ENCODE data around the gene DOCK1.

DOCK1 gene

GRCh38 chr10:127193125-127193524, 287.9 kb downstream of the DOCK1 start:
- Histone ChIP-seq H3K4ac (ENCODE audit: low read depth, low read length) (no peak overlapping the region), H3K79me2 (ENCODE audit: control insufficient read depth, insufficient read depth, low read length) (no peaks in the 10 kb centered on the region), H3K27ac (ENCODE audit: low read depth, low read length) (no peak overlapping the region), H2AK5ac (ENCODE audit: low read length) (no peak overlapping the region), H3K27me3 (ENCODE audit: insufficient read depth, low read length, poor library complexity) (no peaks in the 10 kb centered on the region), H3K56ac (ENCODE audit: low read length) (no peak overlapping the region), H3K36me3 (ENCODE audit: control insufficient read depth, insufficient read depth, low read length) (no peaks in the 10 kb centered on the region), H3K4me1 (ENCODE audit: control insufficient read depth, low read depth, low read length) (no peaks in the 10 kb centered on the region), H3K79me1 (ENCODE audit: low read length) (no peaks in the 10 kb centered on the region), H2BK120ac (ENCODE audit: low read depth, low read length) (no peak overlapping the region), H3K4me3 (ENCODE audit: low read length) (no peak overlapping the region), H3K23ac (ENCODE audit: low read length) (no peak overlapping the region), H3K9ac (ENCODE audit: low read length) (no peak overlapping the region), H4K5ac (ENCODE audit: low read length) (no peak overlapping the region), H2BK5ac (ENCODE audit: low read length) (no peak overlapping the region), H4K8ac (ENCODE audit: low read depth, low read length) (no peak overlapping the region), H3K4me2 (ENCODE audit: low read length) (no peak overlapping the region), H3K18ac (ENCODE audit: low read length) (no peak overlapping the region), H2BK15ac (replicated peaks; ENCODE audit: low read depth) (no peak overlapping the region)
- no peak for DNase-seq
- no CpG with 5 or more reads among the region's 7 CpGs for WGBS (ENCODE audit: extremely low coverage, insufficient coverage, low lambda C conversion rate)

GRCh38 chr10:127194111-127194510, 288.9 kb downstream of the DOCK1 start:
- H3K18ac ChIP-seq (ENCODE audit: low read length) = no peak overlapping the region
- no peak overlapping the region for H3K4me2 ChIP-seq (ENCODE audit: low read length)
- no peak for DNase-seq
- H2BK120ac ChIP-seq (ENCODE audit: low read depth, low read length) = no peak overlapping the region
- no peak overlapping the region for H3K27ac ChIP-seq (ENCODE audit: low read depth, low read length)
- no peak overlapping the region for H4K8ac ChIP-seq (ENCODE audit: low read depth, low read length)
- H3K79me2 ChIP-seq (ENCODE audit: control insufficient read depth, insufficient read depth, low read length) = no peaks in the 10 kb centered on the region
- no CpG with 5 or more reads among the region's 2 CpGs for whole genome bisulfite sequencing (ENCODE audit: extremely low coverage, insufficient coverage, low lambda C conversion rate)
- H2BK5ac ChIP-seq (ENCODE audit: low read length) = no peak overlapping the region
- H4K5ac ChIP-seq (ENCODE audit: low read length) = no peak overlapping the region
- H3K4ac ChIP-seq (ENCODE audit: low read depth, low read length) = no peak overlapping the region
- no peak overlapping the region for H3K56ac ChIP-seq (ENCODE audit: low read length)
- no peak overlapping the region for H3K23ac ChIP-seq (ENCODE audit: low read length)
- no peak overlapping the region for H3K4me3 ChIP-seq (ENCODE audit: low read length)
- no peaks in the 10 kb centered on the region for H3K79me1 ChIP-seq (ENCODE audit: low read length)
- no peak overlapping the region for H2BK15ac ChIP-seq (replicated peaks; ENCODE audit: low read depth)
- H3K36me3 ChIP-seq (ENCODE audit: control insufficient read depth, insufficient read depth, low read length) = no peaks in the 10 kb centered on the region
- no peaks in the 10 kb centered on the region for H3K4me1 ChIP-seq (ENCODE audit: control insufficient read depth, low read depth, low read length)
- no peak overlapping the region for H2AK5ac ChIP-seq (ENCODE audit: low read length)
- H3K27me3 ChIP-seq (ENCODE audit: insufficient read depth, low read length, poor library complexity) = no peaks in the 10 kb centered on the region
- H3K9ac ChIP-seq (ENCODE audit: low read length) = no peak overlapping the region

GRCh38 chr10:127194599-127194998, 289.4 kb downstream of the DOCK1 start:
- no peak overlapping the region for H3K4me3 ChIP-seq (ENCODE audit: low read length)
- H4K8ac ChIP-seq (ENCODE audit: low read depth, low read length) = no peak overlapping the region
- no peaks in the 10 kb centered on the region for H3K4me1 ChIP-seq (ENCODE audit: control insufficient read depth, low read depth, low read length)
- WGBS (ENCODE audit: extremely low coverage, insufficient coverage, low lambda C conversion rate) = no CpG with 5 or more reads among the region's 16 CpGs
- no peak overlapping the region for H3K18ac ChIP-seq (ENCODE audit: low read length)
- no peak overlapping the region for H3K27ac ChIP-seq (ENCODE audit: low read depth, low read length)
- no peaks in the 10 kb centered on the region for H3K79me2 ChIP-seq (ENCODE audit: control insufficient read depth, insufficient read depth, low read length)
- no peak overlapping the region for H2BK15ac ChIP-seq (replicated peaks; ENCODE audit: low read depth)
- H3K36me3 ChIP-seq (ENCODE audit: control insufficient read depth, insufficient read depth, low read length) = no peaks in the 10 kb centered on the region
- no peak for DNase-seq
- H3K79me1 ChIP-seq (ENCODE audit: low read length) = no peaks in the 10 kb centered on the region
- no peak overlapping the region for H2BK120ac ChIP-seq (ENCODE audit: low read depth, low read length)
- H3K4me2 ChIP-seq (ENCODE audit: low read length) = peak overlapping the region; percentile 59
- no peak overlapping the region for H4K5ac ChIP-seq (ENCODE audit: low read length)
- H2BK5ac ChIP-seq (ENCODE audit: low read length) = no peak overlapping the region
- H3K9ac ChIP-seq (ENCODE audit: low read length) = peak overlapping the region; percentile 18
- no peak overlapping the region for H2AK5ac ChIP-seq (ENCODE audit: low read length)
- no peak overlapping the region for H3K4ac ChIP-seq (ENCODE audit: low read depth, low read length)
- no peak overlapping the region for H3K23ac ChIP-seq (ENCODE audit: low read length)
- no peaks in the 10 kb centered on the region for H3K27me3 ChIP-seq (ENCODE audit: insufficient read depth, low read length, poor library complexity)
- peak overlapping the region; percentile 69 for H3K56ac ChIP-seq (ENCODE audit: low read length)

- Histone ChIP-seq H3K27ac (ENCODE audit: low read depth, low read length) (no peak overlapping the region), H3K4me3 (ENCODE audit: low read length) (no peak overlapping the region), H2BK5ac (ENCODE audit: low read length) (no peak overlapping the region), H3K9ac (ENCODE audit: low read length) (peak overlapping the region; percentile 52), H3K36me3 (ENCODE audit: control insufficient read depth, insufficient read depth, low read length) (no peaks in the 10 kb centered on the region), H4K8ac (ENCODE audit: low read depth, low read length) (no peak overlapping the region), H2AK5ac (ENCODE audit: low read length) (no peak overlapping the region), H3K4ac (ENCODE audit: low read depth, low read length) (no peak overlapping the region), H3K4me2 (ENCODE audit: low read length) (peak overlapping the region; percentile 59), H2BK120ac (ENCODE audit: low read depth, low read length) (no peak overlapping the region), H3K56ac (ENCODE audit: low read length) (peak overlapping the region; percentile 69), H2BK15ac (replicated peaks; ENCODE audit: low read depth) (no peak overlapping the region), H3K79me1 (ENCODE audit: low read length) (no peaks in the 10 kb centered on the region), H4K5ac (ENCODE audit: low read length) (no peak overlapping the region), H3K18ac (ENCODE audit: low read length) (no peak overlapping the region), H3K23ac (ENCODE audit: low read length) (no peak overlapping the region), H3K27me3 (ENCODE audit: insufficient read depth, low read length, poor library complexity) (no peaks in the 10 kb centered on the region), H3K4me1 (ENCODE audit: control insufficient read depth, low read depth, low read length) (no peaks in the 10 kb centered on the region), H3K79me2 (ENCODE audit: control insufficient read depth, insufficient read depth, low read length) (no peaks in the 10 kb centered on the region)
- no CpG with 5 or more reads among the region's 28 CpGs for WGBS (ENCODE audit: extremely low coverage, insufficient coverage, low lambda C conversion rate)
- DNase-seq = peak; percentile 66
Measured at GRCh38 chr10:127195041-127195506, 289.8 kb downstream of the DOCK1 start.

GRCh38 chr10:127195571-127196281, 290.5 kb downstream of the DOCK1 start:
- Histone ChIP-seq H3K4me3 (ENCODE audit: low read length) (peak overlapping the region; percentile 20), H3K36me3 (ENCODE audit: control insufficient read depth, insufficient read depth, low read length) (no peaks in the 10 kb centered on the region), H4K8ac (ENCODE audit: low read depth, low read length) (no peak overlapping the region), H2AK5ac (ENCODE audit: low read length) (no peak overlapping the region), H3K9ac (ENCODE audit: low read length) (peak overlapping the region; percentile 52), H3K18ac (ENCODE audit: low read length) (peak overlapping the region; percentile 10), H3K27me3 (ENCODE audit: insufficient read depth, low read length, poor library complexity) (no peaks in the 10 kb centered on the region), H3K79me2 (ENCODE audit: control insufficient read depth, insufficient read depth, low read length) (no peaks in the 10 kb centered on the region), H4K5ac (ENCODE audit: low read length) (no peak overlapping the region), H2BK5ac (ENCODE audit: low read length) (no peak overlapping the region), H2BK15ac (replicated peaks; ENCODE audit: low read depth) (no peak overlapping the region), H3K4me2 (ENCODE audit: low read length) (peak overlapping the region; percentile 59), H3K23ac (ENCODE audit: low read length) (no peak overlapping the region), H3K4ac (ENCODE audit: low read depth, low read length) (no peak overlapping the region), H2BK120ac (ENCODE audit: low read depth, low read length) (no peak overlapping the region), H3K79me1 (ENCODE audit: low read length) (no peaks in the 10 kb centered on the region), H3K4me1 (ENCODE audit: control insufficient read depth, low read depth, low read length) (no peaks in the 10 kb centered on the region), H3K56ac (ENCODE audit: low read length) (peak overlapping the region; percentile 67), H3K27ac (ENCODE audit: low read depth, low read length) (no peak overlapping the region)
- WGBS (ENCODE audit: extremely low coverage, insufficient coverage, low lambda C conversion rate) = no CpG with 5 or more reads among the region's 91 CpGs
- DNase-seq = peak; percentile 41

Measured in mesendoderm (in vitro differentiated cells).